ENCODE results near the gene ERC2. TPM values are rescaled to one million over a fixed set of nuclear protein-coding genes. Genes with fewer than 3 reads are reported as not detected.

ERC2 gene
- total and polyA plus RNA-seq, 2 of the 8 experiments (the other 6 are each of a cell fraction or from before 2014, with no cell fraction given): 16.4 to 22.8 TPM

DNA sequence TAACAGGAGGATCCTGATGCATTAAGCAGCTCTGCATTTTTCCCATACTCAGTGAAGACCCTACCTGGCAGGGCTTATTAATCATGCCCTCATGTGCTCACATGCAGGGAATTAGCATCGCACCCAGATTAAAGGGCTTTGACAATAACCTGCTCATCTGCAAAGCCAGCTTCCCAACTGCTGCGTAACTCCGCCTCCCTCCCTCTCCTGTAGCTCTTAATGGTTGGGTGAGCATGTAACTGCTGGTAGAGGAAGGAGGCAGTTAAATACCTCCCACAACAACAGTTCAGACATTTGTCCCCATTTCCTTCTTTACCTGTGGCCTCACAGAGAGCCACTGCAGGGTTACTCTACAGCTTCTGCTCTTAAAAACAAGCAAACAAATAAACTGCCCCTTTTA, 777.5 kb downstream of the ERC2 start:
- no peak overlapping the region for H2AK5ac ChIP-seq (ENCODE audit: low read depth, low read length)
- H3K79me1 ChIP-seq (ENCODE audit: low read depth, low read length): no peaks in the 10 kb centered on the region
- no peak overlapping the region for H3K14ac ChIP-seq (ENCODE audit: insufficient read length)
- ChIA-PET CTCF (ENCODE audit: partially characterized antibody) (interaction anchor here (0.6 to 1.3 kb wide), 4 partner anchors 9 to 56 kb away, joined by 3 to 4 read pairs (median 4); no protein-coding TSS in a partner anchor), POLR2A (ENCODE audit: partially characterized antibody) (interaction anchor here (1.0 to 1.3 kb wide), 2 partner anchors 10 to 11 kb away, joined by 3 to 6 read pairs; no protein-coding TSS in a partner anchor)
- no peak overlapping the region for H3K4ac ChIP-seq (replicated peaks; ENCODE audit: insufficient read length, low read depth, low read length)
- H3K4me3 ChIP-seq (ENCODE audit: extremely low read depth in 1 of 4, insufficient read depth in 2 of 4, low read depth in 3 of 4, low read length in 4 of 4): no peak overlapping the region; a peak in 1 of 8 replicates
- DNase-seq (ENCODE audit: low read depth in 1 of 2, low spot score in 2 of 2) (peak; percentile 39 to 68), FAIRE-seq (peak; percentile 94)
- H3K56ac ChIP-seq (replicated peaks; ENCODE audit: insufficient read length, low read depth, low read length): no peak overlapping the region
- H3K27me3 ChIP-seq (replicated peaks in 1 of 4; ENCODE audit: control insufficient read depth in 3 of 4, extremely low read depth in 1 of 4, insufficient read depth in 3 of 4, low read length in 3 of 4): no peaks in the 10 kb centered on the region
- H3K27ac ChIP-seq (ENCODE audit: low read depth, low read length): no peak overlapping the region
- no peak overlapping the region for H3K23ac ChIP-seq (ENCODE audit: insufficient read length)
- no peak overlapping the region for H3K18ac ChIP-seq (ENCODE audit: extremely low read depth, low read length)
- H4K91ac ChIP-seq (replicated peaks; ENCODE audit: insufficient read length, low read length): no peak overlapping the region
- no peak overlapping the region for H2BK20ac ChIP-seq (ENCODE audit: low read length)
- H3K23me2 ChIP-seq (ENCODE audit: low read depth, low read length): no peaks in the 10 kb centered on the region
- TF ChIP-seq POU5F1 (IDR thresholded peaks at IDR 0.05; ENCODE audit: low read depth, low read length) (no peak), SP4 (IDR thresholded peaks at IDR 0.05; ENCODE audit: low read length) (no peak), CEBPB (IDR thresholded peaks at IDR 0.05; ENCODE audit: low read depth, low read length) (no peak), YY1 (IDR thresholded peaks at IDR 0.05; ENCODE audit: low read depth, low read length) (0 out of 2 replicates have a peak, but pooled peaks have one; percentile 7), RBBP5 (IDR thresholded peaks at IDR 0.05; ENCODE audit: borderline replicate concordance, low read depth, low read length) (no peak), ZNF274 (IDR thresholded peaks at IDR 0.05; ENCODE audit: borderline replicate concordance, extremely low read depth, low read length) (no peak)
- TF ChIP-seq, protein P1, sequence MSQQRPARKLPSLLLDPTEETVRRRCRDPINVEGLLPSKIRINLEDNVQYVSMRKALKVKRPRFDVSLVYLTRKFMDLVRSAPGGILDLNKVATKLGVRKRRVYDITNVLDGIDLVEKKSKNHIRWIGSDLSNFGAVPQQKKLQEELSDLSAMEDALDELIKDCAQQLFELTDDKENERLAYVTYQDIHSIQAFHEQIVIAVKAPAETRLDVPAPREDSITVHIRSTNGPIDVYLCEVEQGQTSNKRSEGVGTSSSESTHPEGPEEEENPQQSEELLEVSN (IDR thresholded peaks at IDR 0.05): no peak
- H2BK15ac ChIP-seq (ENCODE audit: low read length): no peak overlapping the region
- H2BK120ac ChIP-seq (replicated peaks; ENCODE audit: low read depth, low read length): no peak overlapping the region
- H2BK12ac ChIP-seq (ENCODE audit: low read depth, low read length): no peak overlapping the region
- no peak overlapping the region for H4K8ac ChIP-seq (ENCODE audit: extremely low read depth, insufficient read depth, low read length)
- no peaks in the 10 kb centered on the region for H3K36me3 ChIP-seq (ENCODE audit: control insufficient read depth in 2 of 4, insufficient read depth in 4 of 4, low read length in 3 of 4)
- peak overlapping the region; percentile 40 to 45 for H3K4me2 ChIP-seq (ENCODE audit: insufficient read depth in 1 of 2, low read depth in 2 of 2, low read length in 2 of 2)
- peaks cover 0 to 19% (median 13%) of the 10 kb centered on the region in 4 experiments for H3K4me1 ChIP-seq (replicated peaks in 1 of 4; ENCODE audit: control insufficient read depth in 3 of 4, insufficient read depth in 4 of 4, low read length in 3 of 4)
- H2AFZ ChIP-seq (ENCODE audit: low read length): no peak overlapping the region
- no peaks in the 10 kb centered on the region for H4K20me1 ChIP-seq (replicated peaks in 1 of 2; ENCODE audit: control insufficient read depth in 1 of 2, insufficient read depth in 2 of 2, low read length in 2 of 2)
- H2BK5ac ChIP-seq (ENCODE audit: low read depth, low read length): no peak overlapping the region
- H4K5ac ChIP-seq (ENCODE audit: insufficient read length, low read depth, low read length): no peak overlapping the region
- H3K9me3 ChIP-seq (ENCODE audit: insufficient read depth in 2 of 2, low read depth in 1 of 2, low read length in 1 of 2): no peaks in the 10 kb centered on the region
- H3K79me2 ChIP-seq (ENCODE audit: control insufficient read depth in 1 of 2, insufficient read depth in 2 of 2, low read length in 2 of 2): no peaks in the 10 kb centered on the region
- H3K9ac ChIP-seq (replicated peaks in 1 of 4; ENCODE audit: extremely low read depth in 1 of 4, low read depth in 3 of 4, low read length in 3 of 4): no peak overlapping the region
- WGBS, 2 experiments (ENCODE audit: extremely low coverage in 1 of 2, insufficient coverage in 1 of 2, insufficient read length in 1 of 2, insufficient replicate concordance in 2 of 2, low coverage in 1 of 2, low lambda C conversion rate in 2 of 2, missing lambda C conversion rate in 1 of 2): 9% methylated on average over 3 of the region's 3 CpGs; no CpG with 5 or more reads in 1 of the 2 experiments

Data from H1 (cell line).